ENCODE data around the gene FGR.

FGR gene

DNA sequence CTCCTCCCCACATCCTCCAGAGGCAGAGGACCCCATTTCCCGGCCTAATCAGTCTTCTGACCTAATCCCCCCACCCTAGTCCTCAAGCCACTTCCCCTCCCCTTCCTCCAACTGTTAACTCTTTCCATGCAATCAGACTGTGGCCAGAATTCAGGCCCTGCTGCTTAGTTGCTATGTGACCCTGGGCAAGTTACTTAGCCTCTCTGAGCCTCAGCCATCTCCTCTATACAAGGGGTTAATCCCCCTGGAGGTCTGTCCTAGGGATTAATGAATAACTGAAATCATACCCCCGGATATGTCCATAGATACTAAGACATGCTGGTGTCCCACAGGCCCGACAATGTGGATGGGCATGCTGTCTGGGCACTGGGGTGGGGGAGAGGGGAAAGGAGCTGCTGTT lies 49.3 kb downstream of the FGR start:
- no peak for TF ChIP-seq GATA2 (IDR thresholded peaks at IDR 0.05; ENCODE audit: low read depth, low read length)
- no peak for TF ChIP-seq GATA3 (IDR thresholded peaks at IDR 0.05; ENCODE audit: low read depth, low read length)

DNA sequence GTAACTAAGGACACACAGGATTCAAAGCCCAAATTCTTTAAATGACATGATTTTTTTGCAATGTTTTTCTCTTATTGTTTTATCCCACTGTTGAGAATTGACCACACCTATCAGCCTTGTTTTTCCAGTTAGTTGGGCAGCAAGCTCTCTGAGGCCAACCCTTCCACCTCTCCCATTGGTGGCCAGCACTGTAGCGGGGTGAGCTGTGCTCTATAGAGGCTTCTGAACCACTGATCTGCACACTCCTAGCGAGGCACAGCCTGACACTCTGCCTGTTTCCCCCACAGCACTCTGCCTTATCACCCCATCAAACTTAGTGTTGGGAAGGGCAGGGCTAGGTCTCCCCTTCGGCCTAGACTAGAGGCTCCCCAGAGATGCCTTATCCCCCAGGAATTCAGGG lies 50.5 kb downstream of the FGR start:
- TF ChIP-seq GATA2 (IDR thresholded peaks at IDR 0.05; ENCODE audit: low read depth, low read length) = no peak
- TF ChIP-seq GATA3 (IDR thresholded peaks at IDR 0.05; ENCODE audit: low read depth, low read length) = no peak

DNA sequence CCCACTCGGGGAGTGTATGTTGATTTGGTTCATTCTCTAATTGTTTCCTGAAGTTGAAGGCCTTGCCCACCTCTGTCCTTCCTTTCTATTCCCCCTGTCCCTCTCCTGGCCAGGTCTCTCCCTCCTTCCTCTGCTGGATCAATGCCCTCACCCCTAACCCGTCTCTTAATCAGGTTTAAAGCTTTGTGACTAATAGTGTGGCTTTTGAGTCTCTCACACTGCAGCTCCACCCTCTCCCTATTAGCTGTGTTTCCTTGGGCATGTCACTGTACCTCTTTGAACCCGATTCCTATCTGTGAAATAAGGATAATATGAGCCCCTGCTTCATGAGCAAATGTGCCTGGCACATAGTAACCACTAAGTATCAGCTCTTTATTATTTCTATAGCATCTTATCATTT lies 51.5 kb downstream of the FGR start:
- TF ChIP-seq GATA3 (IDR thresholded peaks at IDR 0.05; ENCODE audit: low read depth, low read length) (no peak), GATA2 (IDR thresholded peaks at IDR 0.05; ENCODE audit: low read depth, low read length) (no peak)

DNA sequence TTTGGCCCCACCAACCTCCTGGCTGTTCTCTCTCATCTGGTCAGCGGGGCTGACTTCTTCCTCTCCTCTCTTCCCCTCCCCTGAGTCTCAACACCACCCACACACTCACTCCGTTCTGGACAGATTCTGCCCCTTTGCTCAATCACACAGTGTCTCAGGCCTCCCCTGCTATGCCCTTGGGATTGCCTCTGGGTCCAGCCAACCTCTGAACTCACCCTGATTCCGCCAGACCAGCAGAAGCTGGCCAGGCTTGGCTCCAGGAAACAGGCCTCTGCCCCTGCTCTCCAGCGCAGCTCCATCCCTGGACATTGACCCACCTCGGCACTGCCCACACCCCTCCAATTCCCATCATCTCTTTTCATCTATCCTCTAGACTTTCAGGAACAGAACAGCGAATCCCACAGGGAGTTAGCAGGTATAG lies 53.2 kb downstream of the FGR start:
- TF ChIP-seq GATA2 (IDR thresholded peaks at IDR 0.05; ENCODE audit: low read depth, low read length) = no peak
- no peak for TF ChIP-seq GATA3 (IDR thresholded peaks at IDR 0.05; ENCODE audit: low read depth, low read length)

DNA sequence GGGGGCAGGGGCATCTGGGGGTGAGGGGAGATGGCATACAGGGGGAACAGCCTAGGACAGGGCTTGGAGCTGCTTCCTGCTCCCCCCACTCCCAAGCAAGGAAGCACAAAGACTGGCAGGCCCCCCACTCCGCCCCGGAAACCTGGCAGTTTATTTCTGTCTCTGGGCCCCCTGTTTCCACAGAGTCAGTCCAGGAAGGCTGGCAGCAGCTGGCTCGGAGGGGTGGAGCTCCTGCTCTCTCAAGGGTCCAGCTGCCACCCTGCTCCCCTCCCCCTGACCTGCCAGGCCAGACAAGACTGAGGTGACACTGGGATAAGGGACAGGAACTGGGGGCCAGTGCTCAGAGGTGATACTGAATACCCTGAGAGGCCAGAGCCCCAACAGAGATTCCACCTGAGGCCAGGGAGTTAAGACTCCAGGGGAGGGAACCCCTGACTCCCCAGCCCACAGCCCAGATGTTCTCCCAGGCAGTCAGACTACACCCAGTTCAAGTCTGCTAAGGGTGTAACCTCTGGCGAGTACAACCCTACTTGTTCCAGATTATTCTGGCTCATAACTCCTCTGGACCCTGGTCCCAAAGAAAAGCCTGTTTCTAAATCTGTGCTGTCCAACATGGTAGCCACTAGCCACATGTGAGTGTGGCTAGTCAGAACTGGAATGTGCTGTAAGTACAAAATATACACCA lies 57.3 kb downstream of the FGR start:
- no peak for TF ChIP-seq GATA2 (IDR thresholded peaks at IDR 0.05; ENCODE audit: low read depth, low read length)
- no peak for TF ChIP-seq GATA3 (IDR thresholded peaks at IDR 0.05; ENCODE audit: low read depth, low read length)

DNA sequence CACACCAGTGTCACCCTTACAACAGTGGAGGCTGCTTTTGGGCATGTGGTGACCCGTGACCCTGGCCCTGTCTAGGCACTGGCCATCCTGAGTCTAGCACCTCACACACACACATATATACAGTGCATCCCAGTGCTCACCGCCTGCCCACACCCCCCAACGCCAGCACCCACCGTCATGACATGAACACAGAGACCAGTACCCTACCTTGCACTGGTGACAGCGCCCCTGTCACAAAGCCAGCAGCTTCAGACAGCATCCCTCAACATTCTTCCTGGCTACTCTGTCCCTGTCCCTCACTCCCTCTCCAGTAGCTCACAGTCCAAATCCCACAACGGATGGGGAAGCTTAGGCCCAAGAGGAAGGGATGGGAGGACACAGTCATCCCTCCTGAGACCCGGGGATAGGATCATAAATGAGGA lies 58.2 kb downstream of the FGR start:
- TF ChIP-seq GATA2 (IDR thresholded peaks at IDR 0.05; ENCODE audit: low read depth, low read length) (no peak), GATA3 (IDR thresholded peaks at IDR 0.05; ENCODE audit: low read depth, low read length) (no peak)

DNA sequence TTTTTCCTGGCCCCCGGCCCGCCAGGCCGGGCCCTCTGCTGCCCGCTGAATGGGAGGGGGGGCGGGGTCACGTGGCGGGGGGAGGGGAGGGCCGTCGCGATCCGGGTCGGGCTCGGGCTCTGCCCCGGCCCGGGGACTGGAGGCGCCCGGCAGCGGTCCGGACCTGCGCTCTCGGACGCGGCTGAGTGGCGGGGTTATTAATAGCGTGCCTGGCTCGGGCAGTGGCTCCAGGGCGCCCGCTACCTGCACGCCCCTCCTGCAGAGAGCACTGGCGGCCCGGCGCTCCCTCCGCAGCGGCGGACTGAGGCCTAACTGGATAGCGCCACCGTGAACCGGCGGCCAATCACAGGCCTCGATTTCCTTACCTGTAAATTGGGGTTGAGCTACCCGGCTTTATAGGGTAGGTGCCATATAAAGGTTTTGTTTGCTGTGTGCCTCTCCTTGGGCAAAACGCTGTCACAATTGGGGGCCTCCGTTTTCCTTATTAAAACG lies 59.1 kb downstream of the FGR start:
- TF ChIP-seq GATA2 (IDR thresholded peaks at IDR 0.05; ENCODE audit: low read depth, low read length) = no peak

DNA sequence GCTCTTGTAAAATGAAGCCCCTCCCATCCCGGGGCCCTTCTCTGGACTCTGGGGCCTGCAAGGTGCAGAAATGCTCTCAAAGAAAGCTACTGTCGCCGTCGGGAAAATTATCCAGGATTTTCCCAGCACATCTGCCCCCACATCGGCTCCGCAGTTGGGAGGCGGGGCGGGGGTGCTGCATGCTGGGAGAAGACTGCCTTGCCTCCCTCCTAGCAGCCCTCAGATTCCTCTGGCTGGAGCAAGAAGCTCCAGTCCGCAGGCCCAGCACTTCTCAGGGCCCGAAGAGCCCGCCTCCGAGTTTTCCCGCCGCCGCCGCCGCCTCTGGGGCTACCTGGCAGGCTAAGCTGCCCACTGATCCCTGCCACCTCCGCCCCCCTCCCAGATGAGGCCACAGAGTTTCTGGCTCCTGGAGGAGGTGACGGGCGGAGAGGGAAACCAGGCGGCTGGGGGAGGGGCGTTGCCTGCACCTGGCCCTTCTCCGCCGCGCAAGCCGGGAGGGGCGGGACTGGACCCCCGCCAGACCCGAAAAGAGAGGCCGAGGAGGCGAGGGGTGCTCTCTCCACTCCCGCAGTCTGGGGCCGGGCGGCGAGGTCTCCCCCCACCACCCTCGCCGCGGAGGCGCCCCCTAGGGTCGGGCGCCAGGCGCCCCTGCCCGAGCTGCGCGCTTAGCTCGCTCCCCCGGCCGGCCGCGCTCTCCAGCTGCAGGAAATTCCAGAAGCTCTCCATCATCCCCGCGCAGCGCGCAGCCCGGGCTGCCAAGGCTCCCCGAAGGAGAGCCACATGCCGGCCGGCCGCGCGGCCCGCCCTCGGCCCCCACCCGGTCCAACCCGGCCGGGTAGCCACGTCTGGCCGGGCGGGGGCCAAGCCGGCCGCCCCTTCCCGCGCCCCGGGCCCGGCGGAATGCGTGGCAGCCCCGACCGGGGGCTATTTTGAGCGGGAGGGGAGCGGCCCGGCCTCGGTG lies 59.8 kb downstream of the FGR start:
- TF ChIP-seq GATA2 (IDR thresholded peaks at IDR 0.05; ENCODE audit: low read depth, low read length) = no peak
- no peak for TF ChIP-seq GATA3 (IDR thresholded peaks at IDR 0.05; ENCODE audit: low read depth, low read length)

DNA sequence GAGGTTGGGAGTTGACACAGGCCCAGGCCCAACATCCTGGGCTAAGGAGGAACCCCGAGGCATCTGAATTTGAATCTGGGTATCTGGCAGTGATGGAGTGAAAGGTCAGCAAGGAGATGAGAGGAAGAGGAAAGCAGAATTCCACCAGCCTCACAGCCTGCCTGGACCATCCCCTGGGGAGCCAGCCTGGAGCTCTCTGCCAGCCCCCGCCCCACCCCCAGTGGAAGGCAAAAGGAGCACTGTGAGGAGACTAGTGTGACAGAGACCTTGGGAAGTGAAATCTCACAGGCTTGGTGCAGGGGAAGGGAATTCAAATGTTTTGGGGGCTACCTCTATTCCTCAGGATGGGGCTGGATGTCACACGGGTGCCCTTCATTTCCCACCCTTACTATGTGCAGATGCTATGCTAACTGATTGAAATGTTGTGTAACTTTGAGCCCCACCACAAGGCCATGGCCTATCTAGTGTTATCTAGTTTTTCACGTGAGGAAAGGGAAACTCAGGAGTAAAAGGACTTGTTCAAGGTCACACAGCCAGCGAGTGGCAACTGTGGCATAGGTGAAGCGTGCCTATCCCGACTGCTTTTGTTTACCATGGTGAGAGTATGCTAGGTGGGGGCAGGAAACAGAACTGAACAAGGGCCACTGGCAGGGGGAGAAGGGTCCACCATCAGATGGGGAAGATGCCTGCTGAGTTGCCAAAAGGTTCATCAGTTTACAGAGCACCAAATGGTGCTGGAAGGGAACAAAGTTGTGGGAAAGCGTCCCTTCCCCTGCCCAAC lies 60.8 kb downstream of the FGR start:
- no peak for TF ChIP-seq GATA3 (IDR thresholded peaks at IDR 0.05; ENCODE audit: low read depth, low read length)
- TF ChIP-seq GATA2 (IDR thresholded peaks at IDR 0.05; ENCODE audit: low read depth, low read length) = no peak

DNA sequence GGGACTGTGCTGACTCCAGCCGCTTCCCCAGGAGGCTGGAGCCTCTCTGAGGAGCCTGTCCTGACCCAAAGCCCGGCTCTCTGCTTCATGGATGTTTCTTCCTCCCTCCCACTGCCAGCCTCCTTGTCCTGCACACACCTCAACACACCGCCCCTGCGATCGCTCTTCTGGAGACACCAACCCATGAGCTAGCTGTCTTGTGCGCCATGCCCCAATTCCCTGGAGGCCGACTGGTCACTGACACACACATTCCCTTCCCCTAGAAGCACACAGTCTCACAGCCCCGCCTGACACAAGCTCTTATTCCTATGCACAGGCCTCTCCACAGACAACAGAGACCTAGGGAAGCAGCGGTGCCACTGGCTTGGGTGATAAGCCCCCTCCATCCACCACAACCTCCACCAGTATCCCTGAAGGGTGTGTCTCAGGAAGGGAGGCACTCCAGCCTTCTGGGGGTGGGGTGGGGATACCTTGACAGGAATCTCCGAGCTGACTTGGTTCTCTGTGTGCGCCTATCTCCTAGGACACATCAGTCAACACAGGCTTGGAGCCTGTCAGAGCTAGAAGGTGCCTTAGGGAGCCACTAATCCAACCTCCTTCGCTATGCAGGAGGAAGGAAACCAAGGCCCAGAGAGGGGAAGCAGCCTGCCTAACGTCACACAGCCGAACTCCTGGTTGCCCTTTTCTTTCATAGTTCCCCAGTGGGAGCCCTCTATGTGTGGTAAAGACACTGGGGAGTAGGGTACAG lies 62.1 kb downstream of the FGR start:
- TF ChIP-seq GATA3 (IDR thresholded peaks at IDR 0.05; ENCODE audit: low read depth, low read length) (no peak), GATA2 (IDR thresholded peaks at IDR 0.05; ENCODE audit: low read depth, low read length) (no peak)

DNA sequence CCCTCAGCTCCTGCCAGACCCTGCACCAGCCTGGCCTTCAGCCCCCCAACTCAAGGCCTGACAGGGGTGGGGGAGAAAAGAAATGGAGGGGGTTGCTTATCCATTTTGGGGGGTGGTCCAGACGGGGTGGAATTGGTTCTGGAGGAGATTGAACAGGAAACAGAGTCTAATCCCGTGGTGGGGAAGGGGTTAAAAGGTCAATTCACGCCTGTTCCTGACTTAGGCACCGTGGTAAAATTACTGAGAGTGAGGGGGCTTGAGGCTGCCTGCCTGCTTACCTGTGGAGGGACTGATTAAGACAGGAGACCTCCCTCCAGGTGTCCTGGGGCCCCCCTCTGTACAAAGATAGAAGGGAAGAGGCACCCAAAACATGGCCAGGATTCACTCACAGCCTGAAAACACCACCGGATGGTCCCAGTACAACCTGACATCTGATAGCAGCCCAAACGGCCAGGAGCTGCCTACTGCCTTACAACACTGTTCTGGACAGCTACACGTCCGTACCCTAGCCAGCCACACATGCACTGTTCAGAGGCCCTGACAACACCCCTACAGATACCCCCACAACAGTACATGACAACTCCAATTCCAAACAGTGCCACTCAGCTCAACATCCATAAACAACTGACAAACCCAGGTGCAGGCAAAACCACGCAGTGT lies 62.8 kb downstream of the FGR start:
- TF ChIP-seq GATA2 (IDR thresholded peaks at IDR 0.05; ENCODE audit: low read depth, low read length) = no peak
- no peak for TF ChIP-seq GATA3 (IDR thresholded peaks at IDR 0.05; ENCODE audit: low read depth, low read length)

DNA sequence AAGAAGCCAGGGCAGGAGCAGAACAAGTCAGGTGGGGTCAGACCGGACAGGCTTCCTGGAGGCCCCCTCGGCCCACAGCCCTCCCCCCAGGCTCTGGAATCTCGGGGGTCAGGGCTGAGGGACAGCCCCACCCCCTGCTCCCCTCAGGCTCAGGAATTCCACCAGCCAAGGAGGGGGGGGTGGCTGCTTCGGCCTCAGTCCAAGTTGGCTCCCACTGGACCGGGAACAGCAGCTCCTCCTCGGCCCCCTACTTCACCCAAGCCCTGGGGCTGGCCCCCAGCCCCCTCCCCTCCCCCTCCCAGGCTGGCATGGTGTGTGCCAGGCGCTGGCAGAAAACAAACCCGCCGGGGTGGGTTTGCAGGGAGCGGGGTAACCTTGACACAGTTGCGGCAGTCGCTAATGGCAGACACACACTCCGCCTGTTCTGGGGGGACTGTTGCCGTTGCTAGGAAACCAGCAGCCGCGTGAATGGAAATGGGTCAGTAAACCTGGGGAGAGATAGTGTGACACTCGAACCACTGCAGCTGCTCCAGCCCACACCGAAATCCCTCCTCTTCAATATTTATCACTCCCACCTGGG lies 63.5 kb downstream of the FGR start:
- TF ChIP-seq GATA2 (IDR thresholded peaks at IDR 0.05; ENCODE audit: low read depth, low read length) (no peak), GATA3 (IDR thresholded peaks at IDR 0.05; ENCODE audit: low read depth, low read length) (no peak)

DNA sequence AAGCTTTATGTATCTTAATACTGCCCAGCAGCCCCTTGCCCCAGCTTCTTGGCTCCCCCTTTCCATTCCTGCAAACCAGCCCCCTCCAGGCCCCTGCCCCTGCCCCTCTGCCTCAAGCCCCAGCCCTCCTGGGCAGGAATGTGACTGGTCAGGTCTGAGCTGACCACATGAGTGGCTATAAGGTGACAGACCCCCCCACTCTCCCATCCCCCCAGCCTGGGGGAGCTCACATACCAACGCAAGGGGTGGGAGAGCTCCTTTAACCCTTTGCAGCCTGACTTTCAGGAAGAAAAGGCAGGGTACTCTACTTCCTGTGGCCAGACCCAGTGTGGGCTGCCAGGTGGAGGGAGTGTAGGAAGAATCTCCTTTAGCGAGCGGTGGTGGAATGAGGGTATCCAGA lies 64.2 kb downstream of the FGR start:
- TF ChIP-seq GATA2 (IDR thresholded peaks at IDR 0.05; ENCODE audit: low read depth, low read length) = no peak
- no peak for TF ChIP-seq GATA3 (IDR thresholded peaks at IDR 0.05; ENCODE audit: low read depth, low read length)

All from SH-SY5Y (cell line).